Measurements from ENCODE around the gene BMPER. TPM values are rescaled to one million over a fixed set of nuclear protein-coding genes. Genes with fewer than 3 reads are reported as not detected.

The BMPER gene
- total RNA-seq, 4 donors from 2014 or later = 3.1 to 6.1 (median 3.9) TPM

DNA sequence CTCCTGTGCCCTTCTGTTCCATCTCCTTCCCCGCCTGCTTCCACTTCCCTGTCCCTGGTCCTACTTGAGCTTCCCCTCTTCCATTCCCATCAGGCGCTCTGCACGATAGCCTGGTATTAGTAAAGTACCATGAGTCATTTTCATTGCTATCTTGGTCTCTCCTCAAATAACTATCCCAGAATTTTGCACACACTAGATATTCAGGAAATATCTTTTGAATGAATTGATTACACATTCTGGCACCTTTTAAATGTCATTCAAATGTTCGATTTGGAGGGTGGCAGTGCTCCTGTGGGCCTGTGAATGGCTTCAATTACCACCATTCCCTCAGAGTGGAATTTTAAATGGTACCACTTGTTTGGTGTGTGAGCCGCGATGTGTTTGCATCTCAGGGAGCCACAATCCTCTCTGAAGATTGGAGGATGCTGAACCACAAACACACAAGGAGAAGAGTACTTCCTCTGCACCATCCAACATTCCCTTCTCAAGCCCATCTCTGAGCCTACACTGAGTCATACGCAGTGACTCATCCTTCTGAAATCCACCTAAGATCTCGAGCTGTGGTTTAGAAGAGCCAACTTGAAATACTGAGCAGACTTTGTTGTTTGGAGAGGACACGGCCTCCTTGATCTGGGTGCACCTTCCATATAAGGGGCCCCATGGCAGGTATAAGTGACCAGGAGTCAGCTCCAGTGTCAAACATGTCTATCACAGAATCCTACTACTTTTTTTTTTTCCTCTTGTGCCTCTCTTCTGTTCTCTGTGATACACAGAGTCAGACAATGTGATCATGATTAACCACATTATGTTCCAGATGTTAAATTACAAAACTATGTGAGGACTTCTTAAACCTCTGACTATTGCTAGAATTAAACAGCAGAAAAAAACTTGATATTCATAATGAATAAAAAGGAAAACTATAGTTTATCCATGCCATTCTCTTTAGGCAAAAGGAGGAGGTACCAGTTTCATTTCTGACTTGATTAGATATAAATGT is 81.9 kb downstream of the BMPER start:
- TF ChIP-seq, protein P1, sequence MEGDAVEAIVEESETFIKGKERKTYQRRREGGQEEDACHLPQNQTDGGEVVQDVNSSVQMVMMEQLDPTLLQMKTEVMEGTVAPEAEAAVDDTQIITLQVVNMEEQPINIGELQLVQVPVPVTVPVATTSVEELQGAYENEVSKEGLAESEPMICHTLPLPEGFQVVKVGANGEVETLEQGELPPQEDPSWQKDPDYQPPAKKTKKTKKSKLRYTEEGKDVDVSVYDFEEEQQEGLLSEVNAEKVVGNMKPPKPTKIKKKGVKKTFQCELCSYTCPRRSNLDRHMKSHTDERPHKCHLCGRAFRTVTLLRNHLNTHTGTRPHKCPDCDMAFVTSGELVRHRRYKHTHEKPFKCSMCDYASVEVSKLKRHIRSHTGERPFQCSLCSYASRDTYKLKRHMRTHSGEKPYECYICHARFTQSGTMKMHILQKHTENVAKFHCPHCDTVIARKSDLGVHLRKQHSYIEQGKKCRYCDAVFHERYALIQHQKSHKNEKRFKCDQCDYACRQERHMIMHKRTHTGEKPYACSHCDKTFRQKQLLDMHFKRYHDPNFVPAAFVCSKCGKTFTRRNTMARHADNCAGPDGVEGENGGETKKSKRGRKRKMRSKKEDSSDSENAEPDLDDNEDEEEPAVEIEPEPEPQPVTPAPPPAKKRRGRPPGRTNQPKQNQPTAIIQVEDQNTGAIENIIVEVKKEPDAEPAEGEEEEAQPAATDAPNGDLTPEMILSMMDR (IDR thresholded peaks at IDR 0.05; ENCODE audit: low read depth) = no peak

DNA sequence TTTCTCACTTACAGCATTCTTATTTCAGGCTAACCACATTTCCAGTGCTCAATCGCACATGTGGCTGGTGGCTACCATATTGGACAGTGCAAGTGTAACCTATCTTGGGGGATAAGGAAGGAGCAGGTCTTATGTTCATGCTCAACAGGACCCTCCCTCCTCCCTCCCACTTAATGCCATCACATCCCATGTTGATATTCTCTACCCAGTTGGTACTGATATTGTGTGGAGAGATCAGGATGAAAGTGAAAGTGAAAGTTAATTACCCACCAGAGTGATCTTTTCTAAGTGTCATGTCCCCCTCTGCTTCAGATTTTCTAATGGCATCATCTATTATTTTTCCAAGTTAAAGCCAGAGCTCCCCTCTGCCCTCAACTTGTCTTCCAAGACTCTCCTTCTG is 91.6 kb downstream of the BMPER start:
- TF ChIP-seq, protein P1 (IDR thresholded peaks at IDR 0.05; ENCODE audit: low read depth) = no peak

DNA sequence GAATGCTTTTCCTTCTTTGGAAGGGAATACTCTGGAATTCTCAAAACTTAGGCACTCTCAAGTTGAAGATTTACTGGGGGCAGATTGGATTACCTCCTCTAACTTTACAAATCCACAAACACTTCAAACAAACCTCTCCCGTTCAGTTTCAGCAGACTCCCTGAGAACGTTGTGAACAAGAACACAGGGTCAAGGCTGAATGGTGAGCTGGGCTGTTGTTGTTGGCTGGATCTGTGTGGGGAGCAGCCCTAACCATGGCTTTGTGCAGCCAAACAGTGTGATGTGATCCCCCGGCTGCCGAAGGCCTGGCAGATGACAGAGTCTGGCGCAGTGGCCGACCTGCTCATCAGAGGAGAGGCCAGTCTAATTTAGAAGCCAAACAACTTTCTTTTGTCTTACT is 93.1 kb downstream of the BMPER start:
- TF ChIP-seq, protein P1 (IDR thresholded peaks at IDR 0.05; ENCODE audit: low read depth) = no peak

DNA sequence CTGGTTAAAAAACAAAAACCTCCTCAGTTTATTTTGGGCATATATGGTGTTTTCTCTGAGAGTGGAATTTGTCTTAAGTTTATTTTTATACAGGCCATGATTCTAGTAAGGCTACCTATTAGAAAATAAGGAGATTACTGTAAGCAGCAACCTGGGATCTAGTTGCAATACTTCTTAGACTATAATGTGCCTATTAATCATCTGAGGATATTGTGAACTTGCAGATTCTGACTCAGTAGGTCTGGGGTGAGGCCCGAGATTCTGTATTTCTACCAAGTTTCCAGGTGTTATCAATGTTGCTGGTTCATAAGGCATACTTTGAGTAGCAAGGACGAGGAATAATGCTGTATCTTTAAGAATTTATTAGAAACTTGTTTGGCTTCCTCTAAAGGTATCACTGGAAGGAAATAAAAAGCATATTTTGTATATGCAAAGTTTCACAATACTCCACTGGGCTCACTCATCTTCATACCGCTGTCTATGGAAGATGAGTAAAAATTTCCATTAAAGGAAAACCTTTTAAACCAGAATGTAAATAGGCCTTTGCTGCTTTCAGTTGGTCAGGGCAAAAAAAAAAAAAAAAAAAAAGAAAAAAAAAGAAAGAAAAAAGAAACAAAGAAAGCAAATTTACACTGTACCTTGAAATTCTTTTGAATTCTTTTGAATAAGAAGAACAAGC is 105.8 kb downstream of the BMPER start:
- TF ChIP-seq, protein P1 (IDR thresholded peaks at IDR 0.05; ENCODE audit: low read depth) = no peak

DNA sequence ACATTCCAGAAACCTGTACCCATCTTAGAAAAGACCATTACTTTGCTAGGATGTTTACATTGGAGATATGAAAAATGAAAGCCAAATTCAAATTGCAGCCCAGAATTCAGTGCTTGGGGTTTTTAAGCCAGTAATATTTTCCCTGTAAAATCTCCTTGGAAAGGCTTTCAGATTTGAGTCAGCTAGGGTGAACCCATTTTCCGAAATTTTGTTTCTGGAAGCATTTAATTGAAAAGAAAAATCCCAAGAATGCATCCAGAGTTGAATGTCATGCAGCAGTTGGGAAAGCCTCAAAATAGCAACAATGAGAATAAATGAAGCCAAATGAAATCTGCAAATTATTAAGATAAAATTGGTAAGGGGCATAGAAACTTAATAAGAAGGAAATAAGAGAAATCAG is 106.4 kb downstream of the BMPER start:
- TF ChIP-seq, protein P1 (IDR thresholded peaks at IDR 0.05; ENCODE audit: low read depth) = no peak

DNA sequence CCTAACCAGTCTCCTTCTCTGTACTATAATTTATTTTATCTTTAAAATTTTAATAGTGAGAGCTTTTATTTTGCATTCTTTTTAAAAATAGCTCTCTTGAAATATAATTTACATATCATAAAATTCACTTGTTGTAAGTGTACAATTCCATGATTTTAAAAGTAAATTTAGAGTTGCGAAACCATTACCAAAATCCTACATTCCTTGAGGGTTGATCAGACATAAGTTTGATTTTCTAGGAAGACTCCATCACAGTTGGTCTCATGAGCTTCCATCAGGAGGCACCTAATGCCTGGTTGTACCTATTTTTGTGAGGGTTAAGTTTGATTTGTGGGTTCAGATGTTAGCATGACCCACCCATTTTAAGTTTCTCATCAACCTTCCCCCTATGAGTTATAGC is 108.1 kb downstream of the BMPER start:
- TF ChIP-seq, protein P1 (IDR thresholded peaks at IDR 0.05; ENCODE audit: low read depth) = no peak

DNA sequence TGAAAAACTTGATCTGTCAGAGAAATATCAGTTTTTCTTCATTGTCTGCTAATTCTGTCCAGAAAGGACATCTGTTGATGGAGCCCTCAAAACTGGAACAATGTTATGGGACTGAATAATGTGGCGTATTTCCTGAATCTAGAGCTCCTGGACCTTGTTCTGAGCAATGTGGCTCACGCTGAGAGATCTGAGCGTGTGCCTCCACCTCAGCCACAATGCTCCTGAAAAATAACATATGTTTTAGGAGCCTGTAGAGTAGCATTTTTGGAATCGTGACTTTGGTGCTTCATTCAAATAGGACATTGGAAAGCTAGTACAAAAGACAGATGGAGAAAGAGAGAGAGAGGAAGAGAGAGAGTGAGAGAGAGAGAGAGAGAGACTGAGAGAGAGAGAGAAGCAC is 110.3 kb downstream of the BMPER start:
- TF ChIP-seq, protein P1 (IDR thresholded peaks at IDR 0.05; ENCODE audit: low read depth) = no peak

All from subcutaneous adipose tissue (tissue), 4 donors.